H1 (cell line): ENCODE results near the gene RPS6KA5.

ENCODE experiments used
- EZH2 ChIP-seq: fragments of 200-600 bp; sonication (generic); IDR thresholded peaks from 2 replicates; pipeline ENCODE4 v1.7.1; 2012; ENCODE audit warnings: low read depth, mild to moderate bottlenecking, moderate library complexity, low read length, inconsistent platforms; ENCODE audit not compliant: severe bottlenecking
- POLR2A ChIP-seq, 2 experiments: IDR thresholded peaks; 1 replicate in 1 of 2; 2 replicates in 1 of 2; pipeline ENCODE4 v1.6.1; 2011; ENCODE audit warnings: low read depth in 2 of 2, low read length in 2 of 2, mild to moderate bottlenecking in 2 of 2; ENCODE audit errors: control extremely low read depth in 1 of 2
- RAD21 ChIP-seq, 2 experiments: IDR thresholded peaks in 1 of 2; conservative IDR thresholded peaks in 1 of 2; 2 replicates each; pipeline ENCODE4 v1.6.1; 2011; ENCODE audit warnings: low read depth in 2 of 2, low read length in 2 of 2, improper control_type of control experiment in 1 of 2, inconsistent platforms in 1 of 2, mild to moderate bottlenecking in 1 of 2, moderate library complexity in 1 of 2
- RXRA ChIP-seq: IDR thresholded peaks from 2 replicates; pipeline ENCODE4 v1.6.1; 2011; ENCODE audit warnings: low read depth, mild to moderate bottlenecking, low read length, moderate library complexity; ENCODE audit not compliant: insufficient read depth
- TAF1 ChIP-seq: IDR thresholded peaks from 2 replicates; pipeline ENCODE4 v1.6.1; 2011; ENCODE audit warnings: mild to moderate bottlenecking, low read depth, low read length

DNA sequence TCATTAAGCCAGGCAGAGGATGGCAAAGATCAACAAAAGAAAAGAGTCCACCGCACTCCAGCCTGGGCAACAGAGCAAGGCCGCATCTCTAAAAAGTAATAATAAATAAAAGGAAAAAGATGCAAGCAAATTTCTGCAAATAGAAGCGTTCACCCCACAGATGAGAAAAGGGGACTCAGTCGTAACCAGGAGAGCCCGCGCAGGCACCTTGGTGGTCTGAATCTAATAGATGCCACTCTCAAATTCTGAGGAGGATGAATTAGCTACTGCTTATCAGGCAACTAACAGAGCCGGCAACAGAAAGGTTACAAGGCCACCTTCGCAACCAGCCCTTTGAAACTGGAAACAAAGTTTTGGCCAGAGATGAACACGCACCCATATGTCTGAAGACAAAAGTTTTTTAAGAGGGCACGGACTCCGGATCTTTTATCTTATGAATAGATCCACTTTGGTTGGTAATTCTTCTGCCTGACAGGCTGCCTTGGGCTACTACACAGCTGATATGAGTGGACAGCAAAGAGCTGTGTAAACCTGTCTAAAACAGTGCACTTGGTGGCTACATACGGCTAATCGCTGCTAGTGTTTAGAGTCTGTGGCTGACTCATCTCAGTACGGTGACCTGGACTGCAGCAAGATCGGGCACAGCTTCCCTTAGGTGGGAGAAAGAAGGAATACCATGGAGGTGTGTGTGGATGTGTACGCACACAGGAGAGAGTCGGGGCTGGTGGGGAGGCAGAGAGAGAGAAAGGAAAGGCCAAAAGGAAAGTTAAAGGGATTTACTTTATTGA is 211.3 kb downstream of the RPS6KA5 start:
- no peak for TF ChIP-seq EZH2
- TF ChIP-seq RAD21 (IDR thresholded peaks at IDR 0.05 in 1 of 2, conservative IDR thresholded peaks at IDR 0.05 in 1 of 2; ENCODE audit: low read depth in 2 of 2, low read length in 2 of 2) = no peak
- no peak for TF ChIP-seq POLR2A (IDR thresholded peaks at IDR 0.05; ENCODE audit: control extremely low read depth in 1 of 2, low read depth in 2 of 2, low read length in 2 of 2)
- no peak for TF ChIP-seq RXRA
- TF ChIP-seq TAF1 = no peak
